ENCODE results near the gene IGSF8.
"Not testable (repeated sequence)": the region's sequence is repeated elsewhere in the genome, so short reads cannot be mapped to it uniquely, and the experiment has no call there.

IGSF8 gene

GRCh38 chr1:160064746-160065145, 33.7 kb downstream of the IGSF8 start:
- no peak for DNase-seq (ENCODE audit: low read depth)

DNA sequence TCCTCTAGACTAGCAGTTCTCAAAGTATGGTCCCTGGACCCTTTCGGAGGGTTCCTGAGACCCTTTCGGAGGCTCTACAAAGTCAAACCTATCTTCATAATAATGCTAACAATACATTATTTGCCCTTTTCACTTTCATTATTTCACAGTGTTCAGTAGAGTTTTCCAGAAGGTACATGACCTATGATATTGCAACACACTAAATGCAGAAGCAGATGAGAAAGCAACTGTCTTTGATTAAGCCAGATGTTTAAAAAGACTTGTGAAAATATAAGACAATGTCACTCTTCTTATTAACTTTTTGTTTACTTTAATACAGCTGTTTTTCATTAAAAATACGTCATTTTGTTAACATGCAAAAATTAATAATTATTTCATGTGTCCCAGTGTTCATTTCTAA, 34.3 kb downstream of the IGSF8 start:
- DNase-seq (ENCODE audit: low read depth) = no peak

DNA sequence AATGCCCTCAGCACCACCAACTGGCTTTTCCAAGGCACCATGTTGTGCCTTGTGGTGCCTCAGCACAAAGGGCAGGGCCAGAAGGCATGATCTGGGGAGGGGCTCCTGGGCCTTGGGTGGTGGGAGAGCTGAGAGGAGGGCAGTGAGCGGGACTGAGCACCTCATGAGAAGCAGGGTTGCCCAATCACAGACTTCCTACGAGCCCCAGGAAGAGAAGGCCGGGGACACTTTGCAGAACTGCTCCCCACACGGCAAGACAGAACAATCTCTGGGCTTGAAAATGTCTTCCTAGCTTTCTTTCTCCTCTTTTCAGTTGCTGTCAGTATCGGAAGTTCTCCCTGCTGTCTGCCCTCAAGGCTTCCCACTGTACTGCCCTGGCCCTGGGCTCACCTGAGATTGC, 35.2 kb downstream of the IGSF8 start:
- DNase-seq (ENCODE audit: low read depth) = no peak

- DNase-seq (ENCODE audit: low read depth) = no peak
Observed at GRCh38 chr1:160062230-160062532, 36.2 kb downstream of the IGSF8 start.

- DNase-seq (ENCODE audit: low read depth) = no peak
Observed at GRCh38 chr1:160061369-160062229, 36.8 kb downstream of the IGSF8 start.

DNA sequence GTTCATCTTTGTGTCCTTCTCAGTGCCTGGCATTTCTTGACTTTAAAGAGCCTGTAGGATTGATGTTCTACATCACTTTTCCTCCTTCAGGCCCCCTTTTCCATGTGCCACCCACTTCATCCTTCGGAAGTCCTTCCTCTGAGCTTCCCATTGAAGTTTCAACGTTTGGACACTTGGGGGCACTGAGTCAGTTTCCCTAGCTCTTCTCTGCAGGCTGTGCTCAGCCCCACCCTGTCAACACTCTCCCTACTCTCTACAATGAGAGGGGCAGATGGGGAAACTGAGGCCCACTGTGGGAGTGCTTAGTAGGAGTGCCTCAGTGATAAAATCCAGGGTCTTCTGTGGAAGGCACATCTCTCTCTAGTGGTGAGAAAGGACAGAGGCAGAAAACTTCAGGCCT, 40.3 kb downstream of the IGSF8 start:
- no peak for DNase-seq (ENCODE audit: low read depth)

GRCh38 chr1:160056648-160057169, 41.7 kb downstream of the IGSF8 start:
- DNase-seq (ENCODE audit: low read depth) = no peak

GRCh38 chr1:160053548-160054365, 44.7 kb downstream of the IGSF8 start:
- no peak for DNase-seq (ENCODE audit: low read depth)

- DNase-seq (ENCODE audit: low read depth) = no peak
Observed at GRCh38 chr1:160052936-160053335, 45.5 kb downstream of the IGSF8 start.

DNA sequence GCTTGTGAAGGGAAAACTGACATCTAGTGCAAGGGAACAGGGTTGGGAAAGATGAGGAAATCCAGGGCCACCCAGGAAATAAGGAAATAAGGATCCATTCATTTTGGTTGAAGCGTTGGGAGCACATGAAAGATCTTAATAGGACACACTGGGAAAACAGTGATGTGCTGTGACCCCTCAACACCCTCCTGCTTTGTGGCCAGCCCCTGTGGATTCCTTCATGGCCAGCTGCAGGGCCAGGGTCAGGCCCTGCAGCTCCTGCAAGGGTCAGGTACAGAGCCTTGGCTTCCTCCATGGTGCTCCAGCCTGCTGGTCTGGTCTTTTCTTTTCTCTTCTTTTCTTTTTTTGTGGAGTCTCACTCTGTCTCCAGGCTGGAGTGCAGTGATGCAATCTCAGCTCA, 47.8 kb downstream of the IGSF8 start:
- DNase-seq (ENCODE audit: low read depth) = no peak

DNA sequence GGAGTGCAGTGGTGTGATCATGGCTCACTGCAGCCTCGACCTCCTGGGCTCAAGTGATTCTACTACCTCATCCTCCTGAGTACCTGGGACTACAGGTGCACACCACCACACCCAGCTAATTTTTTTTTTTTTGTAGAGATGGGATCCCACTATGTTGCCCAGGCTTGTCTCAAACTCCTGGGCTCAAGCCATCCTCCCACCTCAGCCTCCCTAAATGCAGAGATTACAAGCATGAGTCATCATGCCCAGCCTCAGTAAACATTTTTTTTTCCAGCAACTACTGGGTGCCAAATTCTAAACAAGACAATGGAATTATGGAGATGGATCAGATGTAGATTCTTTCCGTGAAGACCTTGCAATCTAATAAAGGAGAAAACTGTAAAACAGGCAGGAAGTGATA, 48.2 kb downstream of the IGSF8 start:
- not testable (repeated sequence) for DNase-seq (ENCODE audit: low read depth)

DNA sequence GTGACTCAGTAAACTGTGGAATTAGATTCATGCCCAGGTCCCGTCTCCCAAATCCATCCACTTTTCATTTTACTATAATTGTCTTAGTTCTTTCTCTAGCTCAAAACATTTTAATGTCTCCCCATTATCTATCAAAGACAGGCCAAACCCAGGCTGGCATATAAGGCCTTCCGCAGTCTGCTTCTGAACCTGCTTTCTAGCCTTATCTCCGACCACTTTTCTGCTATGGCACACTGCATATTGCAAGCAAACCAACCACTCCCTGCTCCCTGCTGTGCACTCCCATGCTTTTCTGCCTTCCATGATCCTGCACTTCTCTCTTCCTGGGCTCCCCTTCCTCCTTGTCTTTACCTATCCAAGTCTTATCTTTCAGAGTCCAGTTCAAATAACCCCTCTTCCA, 49.3 kb downstream of the IGSF8 start:
- no peak for DNase-seq (ENCODE audit: low read depth)

DNA sequence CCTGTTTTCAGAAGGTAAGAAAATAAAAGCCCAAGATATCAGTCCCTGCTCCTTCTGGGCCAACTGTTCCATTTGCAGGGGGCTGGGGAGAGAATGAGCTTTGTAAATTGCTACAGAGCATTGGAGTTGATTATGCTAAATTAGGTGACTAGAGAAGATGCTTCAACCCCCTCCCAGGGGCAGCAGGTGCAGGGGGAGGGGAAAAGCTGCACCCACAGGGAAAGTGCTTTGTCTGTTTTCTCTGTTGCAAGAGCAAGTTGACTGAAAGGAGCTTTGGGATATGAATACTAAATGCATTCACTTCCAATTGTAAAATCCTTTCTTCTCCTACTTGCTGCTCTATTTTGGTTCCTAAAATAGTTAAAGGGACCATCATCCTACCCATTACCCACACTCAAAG, 50.1 kb downstream of the IGSF8 start:
- DNase-seq (ENCODE audit: low read depth) = no peak

- no peak for DNase-seq (ENCODE audit: low read depth)
Observed at GRCh38 chr1:160047111-160047991, 51.1 kb downstream of the IGSF8 start.

DNA sequence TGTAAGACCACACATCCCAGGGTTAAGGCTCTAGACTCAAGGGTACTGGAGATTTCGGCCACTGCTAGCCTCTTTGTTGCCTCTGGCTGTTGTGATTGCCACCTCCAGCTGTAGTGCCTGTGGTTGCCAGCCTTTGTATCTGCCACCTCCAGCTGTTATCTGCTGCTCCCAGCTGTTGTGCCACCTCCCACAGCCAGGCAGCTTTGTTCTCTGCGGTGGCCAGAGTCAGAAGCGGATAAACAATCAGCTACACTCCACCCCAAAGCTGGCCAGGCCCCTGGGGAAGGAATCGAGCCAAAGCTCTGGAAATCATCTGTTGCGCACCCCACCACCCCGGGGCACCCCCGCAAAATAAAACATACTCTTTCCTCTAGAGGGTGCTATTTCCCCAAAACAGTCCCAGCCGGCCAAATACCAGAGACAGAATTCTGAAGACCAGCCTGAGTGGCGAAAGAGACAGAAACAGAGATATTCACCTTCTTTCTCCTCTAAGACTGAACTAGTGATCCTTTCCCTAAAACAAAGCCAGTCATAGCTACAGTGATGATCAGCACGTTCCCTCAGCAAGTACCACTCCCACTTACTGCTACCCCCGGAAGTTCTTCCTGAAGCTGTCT, 51.8 kb downstream of the IGSF8 start:
- no peak for DNase-seq (ENCODE audit: low read depth)

DNA sequence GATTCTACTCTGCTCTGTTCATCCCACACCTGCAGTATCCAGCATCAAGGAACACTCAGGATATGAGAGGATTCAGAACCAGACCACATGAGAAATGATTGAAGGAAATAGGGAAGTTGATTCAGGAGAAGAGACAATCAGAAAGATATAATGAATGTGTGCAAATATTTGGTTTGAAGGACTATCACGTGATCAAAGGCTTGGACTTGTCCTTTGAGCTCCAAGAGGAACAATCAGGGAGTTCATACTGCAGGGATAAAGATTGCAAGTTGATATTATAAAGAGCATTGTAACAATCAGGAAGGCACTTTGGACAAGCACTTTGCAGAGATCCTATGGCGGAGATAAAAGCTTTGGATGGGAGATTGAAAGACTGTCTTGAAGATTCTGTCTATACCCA, 52.8 kb downstream of the IGSF8 start:
- DNase-seq (ENCODE audit: low read depth) = no peak

GRCh38 chr1:160043543-160043942, 54.9 kb downstream of the IGSF8 start:
- no peak for DNase-seq (ENCODE audit: low read depth)

Data from stimulated activated CD8-positive, alpha-beta memory T cell treated with anti-CD3 and anti-CD28 coated beads, Interleukin-15, amount 100 ng/mL, for 1 hour (primary cell).